Hindlimb muscle (tissue), 1 donor: Measurements from ENCODE around the gene TTC9C. TPM values are rescaled to one million over a fixed set of nuclear protein-coding genes. Genes with fewer than 3 reads are reported as not detected.
A peak's percentile ranks its signal among the peaks of the same experiment; 100 is the strongest.
"Not testable (repeated sequence)": the region's sequence is repeated elsewhere in the genome, so short reads cannot be mapped to it uniquely, and the experiment has no call there.

Experiments used
- DNase-seq: peaks from one replicate; pipeline ENCODE4 v3.0.0-alpha.2; 2013
- polyA plus RNA-seq: library from polyadenylated mRNA; unstranded; fragments of 120-200 nt; gene quantifications from one replicate; pipeline ENCODE4 v1.2.1, GENCODE V29; 2013; ENCODE audit not compliant: insufficient read length

Gene TTC9C
- polyA plus RNA-seq, 1 donor = 28.3 TPM

GRCh38 chr11:62752177-62752785, 24.0 kb downstream of the TTC9C start:
- no peak for DNase-seq

DNA sequence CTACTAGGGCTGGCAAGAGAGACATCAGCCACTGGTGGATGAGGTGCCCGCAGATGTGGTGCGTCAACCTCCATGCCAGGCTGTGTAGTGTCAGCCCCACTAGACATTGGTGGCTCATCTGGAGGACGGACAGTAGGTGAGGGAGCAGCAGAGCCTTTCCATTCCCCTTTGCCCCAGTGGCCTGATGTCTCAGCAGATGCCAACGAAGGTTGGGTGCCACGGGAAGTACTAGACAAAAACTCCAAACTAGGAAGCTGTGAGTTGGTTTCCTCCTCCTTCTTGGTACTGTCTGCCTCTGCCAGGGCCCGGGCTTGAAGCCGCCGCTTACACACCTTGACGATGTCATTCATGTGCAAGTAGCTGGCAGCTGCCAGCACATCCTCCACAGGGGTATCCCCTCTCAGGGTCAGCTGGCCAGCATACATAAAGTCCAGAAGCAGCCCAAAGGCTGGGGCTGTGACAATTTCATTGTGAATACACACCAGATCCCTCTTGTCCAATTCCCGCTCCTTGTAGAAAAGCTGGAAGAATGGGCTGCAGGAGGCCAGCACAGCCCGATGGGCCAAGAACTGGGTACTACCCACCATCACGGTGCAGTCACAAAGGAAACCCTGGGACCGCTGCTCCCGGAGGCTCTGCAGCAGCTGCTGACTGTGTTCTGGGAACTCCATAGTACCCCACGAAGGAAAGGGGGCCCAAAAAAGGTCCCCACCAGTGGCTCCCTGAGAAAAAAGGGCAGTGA, 24.9 kb downstream of the TTC9C start:
- no peak for DNase-seq

- peak; percentile 97 for DNase-seq
Measured at GRCh38 chr11:62753736-62754603, 25.7 kb downstream of the TTC9C start, which contains the start of gene ZBTB3. Gene ZBTB3 (minus strand): TSS chr11:62754160. CDS start chr11:62753664, 496 bp downstream.

- DNase-seq = no peak
Measured at GRCh38 chr11:62755086-62755615, 26.9 kb downstream of the TTC9C start.

- no peak for DNase-seq
Measured at GRCh38 chr11:62757846-62758788, 29.8 kb downstream of the TTC9C start.

GRCh38 chr11:62760867-62761227, 32.6 kb downstream of the TTC9C start:
- DNase-seq = not testable (repeated sequence)

- DNase-seq = no peak
Measured at GRCh38 chr11:62770778-62771143, 42.5 kb downstream of the TTC9C start.

DNA sequence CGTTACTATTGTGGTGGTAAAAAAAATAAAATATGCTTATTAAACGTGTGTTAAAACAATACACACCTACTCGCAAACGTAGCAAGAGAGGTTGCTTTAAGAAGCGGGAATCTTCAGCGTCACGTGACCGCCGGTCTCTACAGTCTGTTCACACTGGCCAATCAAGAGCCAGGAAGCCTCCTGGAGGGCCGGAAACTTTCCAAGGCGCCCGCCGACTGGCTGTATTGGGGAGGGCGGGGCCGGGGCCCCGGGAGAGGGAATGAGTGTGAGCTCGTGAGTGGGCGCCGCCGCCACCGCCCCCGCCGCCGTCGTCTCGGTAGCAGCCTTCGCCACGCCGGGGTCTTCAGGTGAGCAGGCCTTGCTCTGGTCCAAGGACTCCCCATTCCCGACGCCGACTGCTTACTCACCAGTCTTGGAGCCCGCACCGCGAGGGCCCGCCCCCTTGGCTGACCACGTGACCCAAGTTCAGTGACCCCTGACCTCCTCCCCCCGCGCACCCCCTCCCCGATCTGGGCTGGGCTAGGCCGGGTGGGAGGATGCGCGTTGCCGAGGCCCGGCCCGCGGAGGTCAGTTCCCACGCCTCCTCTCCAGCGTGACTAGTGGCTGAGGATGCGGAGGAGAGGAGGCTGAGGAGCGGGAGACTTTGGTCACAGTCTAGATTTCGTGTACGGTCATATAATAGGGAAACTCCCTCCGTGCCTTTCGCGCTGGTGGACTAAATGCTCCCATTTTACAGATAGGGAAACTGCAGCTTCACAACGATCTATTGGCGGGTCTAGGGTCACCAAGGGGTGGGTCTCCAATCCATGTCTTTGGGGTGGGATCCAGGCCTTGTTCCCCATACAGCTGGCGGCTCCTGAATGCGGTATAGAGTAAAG, 43.1 kb downstream of the TTC9C start, which contains the start of gene TAF6L:
Gene TAF6L, plus strand, starts transcription at position 253 of the 878 bp plus-strand sequence. CDS start 4,388 bp downstream, outside the sequence.
- DNase-seq = peak; percentile 96

GRCh38 chr11:62774407-62774806, 46.1 kb downstream of the TTC9C start:
- DNase-seq = no peak

DNA sequence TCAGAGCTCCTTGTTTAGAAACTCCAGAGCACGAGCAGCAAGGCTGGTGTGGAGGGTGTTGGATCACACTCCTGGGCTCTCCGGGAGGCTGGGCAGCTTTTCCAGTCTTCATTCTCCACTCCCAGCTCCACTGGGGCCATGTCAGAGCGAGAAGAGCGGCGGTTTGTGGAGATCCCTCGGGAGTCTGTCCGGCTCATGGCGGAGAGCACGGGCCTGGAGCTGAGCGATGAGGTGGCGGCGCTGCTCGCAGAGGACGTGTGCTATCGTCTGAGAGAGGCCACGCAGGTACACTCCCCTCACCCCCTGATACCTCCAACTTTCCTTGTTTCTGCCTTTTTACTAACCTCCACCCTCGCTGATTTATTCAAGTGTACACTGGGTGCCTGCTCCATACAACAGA, 47.4 kb downstream of the TTC9C start:
- no peak for DNase-seq

- no peak for DNase-seq
Measured at GRCh38 chr11:62777389-62777788, 49.1 kb downstream of the TTC9C start.

- DNase-seq = no peak
Measured at GRCh38 chr11:62778441-62778840, 50.2 kb downstream of the TTC9C start.

DNA sequence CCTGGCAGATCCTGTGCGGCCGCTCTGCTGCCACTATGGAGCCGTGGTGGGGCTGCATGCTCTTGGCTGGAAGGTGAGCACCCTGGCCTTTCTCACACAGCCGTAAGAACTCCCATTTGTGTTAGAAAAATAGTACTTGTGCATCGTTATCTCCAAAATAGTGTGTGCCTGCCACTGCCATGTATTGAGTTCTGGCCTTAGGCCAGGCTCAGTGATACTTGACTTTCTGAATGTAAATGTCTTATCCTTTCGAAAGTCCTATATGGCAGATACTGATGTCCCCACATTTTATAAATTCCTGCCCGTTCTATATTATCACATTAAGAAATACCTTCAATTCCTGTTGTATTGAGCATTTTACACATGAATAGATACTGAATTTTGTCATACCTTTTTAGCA, 54.5 kb downstream of the TTC9C start:
- no peak for DNase-seq

DNA sequence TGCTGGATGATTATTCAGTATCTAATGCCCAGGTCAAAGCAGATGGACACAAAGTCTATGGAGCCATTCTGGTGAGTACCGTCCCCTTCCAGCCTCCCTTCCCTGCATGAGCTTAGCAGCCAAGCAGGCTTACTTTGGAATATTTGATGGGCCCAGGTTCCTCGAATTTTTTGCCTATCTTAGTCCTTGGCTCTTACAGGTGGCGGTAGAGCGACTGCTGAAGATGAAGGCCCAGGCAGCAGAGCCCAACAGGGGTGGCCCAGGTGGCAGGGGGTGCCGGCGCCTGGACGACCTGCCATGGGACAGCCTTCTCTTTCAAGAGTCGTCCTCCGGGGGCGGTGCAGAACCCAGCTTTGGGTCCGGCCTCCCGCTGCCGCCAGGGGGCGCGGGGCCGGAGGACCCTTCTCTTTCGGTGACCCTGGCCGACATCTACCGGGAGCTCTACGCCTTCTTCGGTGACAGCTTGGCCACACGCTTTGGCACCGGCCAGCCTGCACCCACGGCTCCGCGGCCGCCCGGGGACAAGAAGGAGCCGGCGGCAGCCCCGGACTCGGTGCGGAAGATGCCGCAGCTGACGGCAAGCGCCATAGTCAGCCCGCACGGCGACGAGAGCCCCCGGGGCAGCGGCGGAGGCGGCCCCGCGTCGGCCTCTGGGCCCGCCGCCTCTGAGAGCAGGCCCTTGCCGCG, 58.2 kb downstream of the TTC9C start:
- peak; percentile 91 for DNase-seq

GRCh38 chr11:62787005-62787759, 58.9 kb downstream of the TTC9C start, which contains the start of gene TMEM179B:
Gene TMEM179B (plus strand): TSS chr11:62787402. CDS start chr11:62787432, 30 bp downstream.
- peak; percentile 99 for DNase-seq
